ENCODE results near the gene MYO1D. TPM values are rescaled to one million over a fixed set of nuclear protein-coding genes. Genes with fewer than 3 reads are reported as not detected.

Gene MYO1D
- total RNA-seq, 2 experiments from 2014 or later: 0.09 to 0.89 TPM

GRCh38 chr17:32564325-32564724 is 312.6 kb downstream of the MYO1D start:
- BruUV-seq (replicated peaks): no TSS peak
- Histone ChIP-seq H3K4me1 (ENCODE audit: insufficient read depth, low read length, poor library complexity, severe bottlenecking) (peaks cover 2% of the 10 kb centered on the region), H3K9me3 (ENCODE audit: low read length) (no peaks in the 10 kb centered on the region), H2AFZ (ENCODE audit: low read length) (no peak overlapping the region), H3K79me2 (ENCODE audit: insufficient read depth, low read depth, low read length) (no peaks in the 10 kb centered on the region), H4K20me1 (ENCODE audit: insufficient read depth, low read length) (no peaks in the 10 kb centered on the region), H3K4me3 (ENCODE audit: low read depth, low read length, poor library complexity, severe bottlenecking) (no peak overlapping the region), H3K4me2 (ENCODE audit: low read length) (no peak overlapping the region), H3K27ac (ENCODE audit: low read depth, low read length, poor library complexity, severe bottlenecking) (no peak overlapping the region), H3K9me2 (ENCODE audit: insufficient read depth, low read length) (no peaks in the 10 kb centered on the region), H3K36me3 (ENCODE audit: insufficient read depth, low read length) (no peaks in the 10 kb centered on the region)
- DNase-seq (ENCODE audit: low spot score): no peak
- ChIA-PET CTCF (ENCODE audit: unreplicated experiment) (no interaction called here), POLR2A (interaction anchor here (1.1 kb wide), 1 partner anchor 42 kb away, joined by 5 read pairs; no protein-coding TSS in a partner anchor)
- intact Hi-C loops (cut with micrococcal nuclease; ENCODE audit: unreplicated experiment): no loop called here
- TF ChIP-seq CTCF (conservative IDR thresholded peaks at IDR 0.05; ENCODE audit: low read length) (no peak), EZH2phosphoT487 (IDR thresholded peaks at IDR 0.05; ENCODE audit: borderline replicate concordance, low read depth, low read length) (no peak)

DNA sequence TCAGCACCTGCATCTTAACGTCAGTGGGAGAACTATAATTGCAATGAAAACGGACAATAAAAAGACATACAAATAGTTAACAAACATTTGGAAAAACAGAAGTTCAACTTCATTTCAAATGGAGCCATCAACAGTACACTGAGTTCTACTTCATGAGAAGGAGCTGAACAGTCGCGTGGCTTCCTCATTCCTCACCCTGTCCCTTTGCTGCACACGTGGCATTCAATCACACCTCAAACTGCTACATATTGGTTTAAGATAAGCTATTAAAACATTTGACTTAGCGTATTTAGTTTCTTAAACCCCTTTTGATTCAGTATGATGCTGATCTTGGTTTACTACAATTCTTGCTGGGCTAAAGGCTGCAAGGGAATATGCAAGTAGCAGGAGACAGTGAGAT is 313.3 kb downstream of the MYO1D start:
- Histone ChIP-seq H3K79me2 (ENCODE audit: insufficient read depth, low read depth, low read length) (no peaks in the 10 kb centered on the region), H3K27ac (ENCODE audit: low read depth, low read length, poor library complexity, severe bottlenecking) (no peak overlapping the region), H3K36me3 (ENCODE audit: insufficient read depth, low read length) (no peaks in the 10 kb centered on the region), H4K20me1 (ENCODE audit: insufficient read depth, low read length) (no peaks in the 10 kb centered on the region), H3K4me3 (ENCODE audit: low read depth, low read length, poor library complexity, severe bottlenecking) (no peak overlapping the region), H2AFZ (ENCODE audit: low read length) (no peak overlapping the region), H3K9me2 (ENCODE audit: insufficient read depth, low read length) (no peaks in the 10 kb centered on the region), H3K9me3 (ENCODE audit: low read length) (no peaks in the 10 kb centered on the region), H3K4me1 (ENCODE audit: insufficient read depth, low read length, poor library complexity, severe bottlenecking) (peaks cover 9% of the 10 kb centered on the region), H3K4me2 (ENCODE audit: low read length) (no peak overlapping the region)
- DNase-seq (ENCODE audit: low spot score): no peak
- BruUV-seq (replicated peaks): no TSS peak
- TF ChIP-seq CTCF (conservative IDR thresholded peaks at IDR 0.05; ENCODE audit: low read length) (no peak), EZH2phosphoT487 (IDR thresholded peaks at IDR 0.05; ENCODE audit: borderline replicate concordance, low read depth, low read length) (no peak)
- POLR2A ChIA-PET: interaction anchor here (0.5 to 1.1 kb wide), 3 partner anchors 23 to 80 kb away, joined by 3 to 5 read pairs (median 3); no protein-coding TSS in a partner anchor
- intact Hi-C loops (cut with micrococcal nuclease; ENCODE audit: unreplicated experiment): no loop called here
- CTCF ChIA-PET (ENCODE audit: unreplicated experiment): no interaction called here

DNA sequence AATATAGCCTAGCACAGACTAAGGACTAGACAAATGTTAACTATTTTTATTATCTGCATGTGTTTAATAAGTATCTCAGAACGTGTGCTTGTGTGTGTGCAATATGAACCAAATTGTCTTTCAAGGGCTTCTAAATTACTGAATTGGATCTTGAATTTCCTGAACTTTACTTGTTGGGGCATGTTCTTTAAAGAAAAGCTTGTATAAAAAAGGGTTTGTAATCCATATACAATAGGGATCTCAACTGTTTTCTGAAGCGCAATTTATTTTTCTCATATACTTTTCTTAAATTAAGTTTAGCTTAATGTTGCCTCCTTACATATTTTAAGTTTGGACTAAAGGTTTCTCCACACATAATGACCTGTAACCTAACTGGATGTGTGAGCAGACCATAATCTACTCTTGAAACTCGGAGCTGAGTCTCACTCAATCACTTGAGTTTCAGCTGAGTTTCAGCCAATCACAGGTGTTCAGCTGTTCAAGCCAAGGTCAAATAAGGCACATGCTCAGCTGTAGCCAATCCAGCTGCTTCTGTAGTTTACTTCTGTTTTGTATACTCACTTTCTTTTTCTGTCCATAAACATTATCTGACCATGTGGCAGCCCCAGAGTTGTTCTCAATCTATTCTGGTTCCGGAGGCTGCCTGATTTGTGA is 317.8 kb downstream of the MYO1D start:
- no peak for TF ChIP-seq EZH2phosphoT487 (IDR thresholded peaks at IDR 0.05; ENCODE audit: borderline replicate concordance, low read depth, low read length)
- TF ChIP-seq CTCF (conservative IDR thresholded peaks at IDR 0.05; ENCODE audit: low read length): no peak
- H3K27ac ChIP-seq (ENCODE audit: low read depth, low read length, poor library complexity, severe bottlenecking): peak overlapping the region; percentile 49
- peak overlapping the region; percentile 78; the same call in 1 of the 2 replicates for H2AFZ ChIP-seq (ENCODE audit: low read length)
- BruUV-seq (replicated peaks): no TSS peak
- CTCF ChIA-PET (ENCODE audit: unreplicated experiment): no interaction called here
- peaks cover 42% of the 10 kb centered on the region for H3K4me1 ChIP-seq (ENCODE audit: insufficient read depth, low read length, poor library complexity, severe bottlenecking)
- no peaks in the 10 kb centered on the region for H3K36me3 ChIP-seq (ENCODE audit: insufficient read depth, low read length)
- peak; percentile 63 for DNase-seq (ENCODE audit: low spot score)
- no peaks in the 10 kb centered on the region for H3K9me2 ChIP-seq (ENCODE audit: insufficient read depth, low read length)
- no peaks in the 10 kb centered on the region for H4K20me1 ChIP-seq (ENCODE audit: insufficient read depth, low read length)
- intact Hi-C loops (cut with micrococcal nuclease; ENCODE audit: unreplicated experiment): loop anchor here (1.0 to 5.0 kb wide), 2 partner anchors 36 to 57 kb away; no protein-coding TSS in a partner anchor
- no peaks in the 10 kb centered on the region for H3K9me3 ChIP-seq (ENCODE audit: low read length)
- H3K4me3 ChIP-seq (ENCODE audit: low read depth, low read length, poor library complexity, severe bottlenecking): peak overlapping the region; percentile 30
- peak overlapping the region; percentile 75 for H3K4me2 ChIP-seq (ENCODE audit: low read length)
- POLR2A ChIA-PET: interaction anchor here (0.8 to 1.5 kb wide), 5 partner anchors 13 to 60 kb away, joined by 3 to 14 read pairs (median 5); no protein-coding TSS in a partner anchor
- no peaks in the 10 kb centered on the region for H3K79me2 ChIP-seq (ENCODE audit: insufficient read depth, low read depth, low read length)
